Stimulated activated CD8-positive, alpha-beta memory T cell treated with anti-CD3 and anti-CD28 coated beads, Interleukin-7, amount 100 ng/mL, for 1 hour (primary cell): ENCODE data around the gene EDEM1.
"Not testable (repeated sequence)": the region's sequence is repeated elsewhere in the genome, so short reads cannot be mapped to it uniquely, and the experiment has no call there.

ENCODE experiments used
- DNase-seq, 2 donors: peaks; one replicate each; pipeline ENCODE4 v3.0.0-alpha.2; 2020; ENCODE audit warnings: low read depth in 2 of 2

The EDEM1 gene

GRCh38 chr3:5187156-5187919 lies at the start of gene EDEM1:
Gene EDEM1, plus strand, starts transcription at chr3:5187707. Its CDS starts 99 bp downstream, at chr3:5187806.
- DNase-seq = peak; percentile 94 to 96

GRCh38 chr3:5138214-5138981 lies 49.1 kb upstream of the EDEM1 start:
- DNase-seq = no peak

- DNase-seq = no peak
Measured at GRCh38 chr3:5140230-5140621, 47.3 kb upstream of the EDEM1 start.

- no peak for DNase-seq
Measured at GRCh38 chr3:5140839-5141238, 46.7 kb upstream of the EDEM1 start.

GRCh38 chr3:5141760-5142159 lies 45.7 kb upstream of the EDEM1 start:
- no peak for DNase-seq

- DNase-seq = no peak
Measured at GRCh38 chr3:5143464-5143863, 44.0 kb upstream of the EDEM1 start.

- DNase-seq = no peak
Measured at GRCh38 chr3:5144316-5144994, 43.1 kb upstream of the EDEM1 start.

- DNase-seq = no peak
Measured at GRCh38 chr3:5145120-5145519, 42.4 kb upstream of the EDEM1 start.

- not testable (repeated sequence) for DNase-seq
Measured at GRCh38 chr3:5147152-5147551, 40.4 kb upstream of the EDEM1 start.

- DNase-seq = no peak
Measured at GRCh38 chr3:5149306-5149880, 38.1 kb upstream of the EDEM1 start.

GRCh38 chr3:5151586-5151985 lies 35.9 kb upstream of the EDEM1 start:
- DNase-seq = no peak

- DNase-seq = no peak
Measured at GRCh38 chr3:5153074-5153473, 34.4 kb upstream of the EDEM1 start.

GRCh38 chr3:5155241-5155640 lies 32.3 kb upstream of the EDEM1 start:
- no peak for DNase-seq

- no peak for DNase-seq
Measured at GRCh38 chr3:5160321-5160720, 27.2 kb upstream of the EDEM1 start.

GRCh38 chr3:5160940-5161858 lies 26.3 kb upstream of the EDEM1 start:
- DNase-seq = no peak

- no peak for DNase-seq
Measured at GRCh38 chr3:5162102-5162501, 25.4 kb upstream of the EDEM1 start.

GRCh38 chr3:5165698-5166097 lies 21.8 kb upstream of the EDEM1 start:
- DNase-seq = no peak

- no peak for DNase-seq
Measured at GRCh38 chr3:5166846-5167245, 20.7 kb upstream of the EDEM1 start.

GRCh38 chr3:5168110-5168509 lies 19.4 kb upstream of the EDEM1 start:
- DNase-seq = no peak

- no peak for DNase-seq
Measured at GRCh38 chr3:5169807-5170206, 17.7 kb upstream of the EDEM1 start.

GRCh38 chr3:5170975-5171374 lies 16.5 kb upstream of the EDEM1 start:
- no peak for DNase-seq
